ENCODE measurements around the gene PADI6. TPM values are rescaled to one million over a fixed set of nuclear protein-coding genes. Genes with fewer than 3 reads are reported as not detected.

The PADI6 gene
- total RNA-seq, 1 donor from 2014 or later = not detected

DNA sequence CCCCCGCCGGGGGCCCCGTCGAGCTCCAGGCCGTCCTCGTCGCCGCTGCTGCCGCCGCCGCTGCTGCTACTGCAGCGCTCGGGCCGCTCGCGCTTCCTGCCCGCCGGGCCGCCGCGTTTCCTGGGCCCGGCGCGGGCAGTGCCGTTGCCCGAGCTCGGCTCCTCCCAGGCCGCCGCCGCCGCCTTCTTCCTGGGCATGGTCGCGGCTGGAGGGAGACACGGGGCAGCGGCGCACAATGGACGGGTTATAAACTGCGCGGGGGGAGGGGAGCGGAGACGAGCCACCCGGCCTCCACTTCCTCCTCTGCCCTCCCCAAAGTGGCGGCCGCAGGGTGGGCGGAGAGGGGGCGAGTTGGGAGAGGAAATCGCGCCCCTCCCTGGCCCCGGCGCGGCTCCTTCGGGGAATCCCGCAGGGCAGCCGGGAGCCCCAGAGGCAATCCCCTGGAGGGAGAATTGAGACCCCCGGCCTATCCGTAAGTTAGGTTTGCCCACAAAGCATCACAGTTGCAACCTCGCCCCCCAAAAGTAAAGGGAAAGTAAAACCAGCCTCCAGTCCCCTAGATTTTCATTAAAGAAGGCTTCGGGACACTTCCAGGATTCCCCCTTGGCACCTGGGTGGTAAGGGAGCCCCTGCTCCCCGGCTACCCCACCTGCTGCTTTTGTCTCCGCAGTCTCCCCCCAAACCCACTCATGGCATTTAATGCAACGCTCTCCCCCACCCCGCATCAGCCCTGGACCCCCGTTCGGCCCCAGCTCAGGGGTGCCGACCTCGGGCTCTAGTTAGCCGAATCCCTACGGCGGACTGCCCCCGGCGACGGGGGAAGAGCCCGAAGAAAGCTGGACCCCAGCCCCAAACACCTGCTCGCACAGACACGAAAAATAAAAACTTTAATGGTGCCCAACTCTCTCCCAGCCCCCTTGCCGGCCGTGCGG, 66.6 kb downstream of the PADI6 start:
- H3K4me3 ChIP-seq = peak overlapping the region; percentile 100
- H3K27me3 ChIP-seq = peaks cover 30% of the 10 kb centered on the region
- Mint-ChIP-seq H3K4me1 (peaks cover 50% of the 10 kb centered on the region), H3K4me3 (peak overlapping the region; percentile 96), H3K36me3 (peaks cover 9% of the 10 kb centered on the region), H3K27me3 (ENCODE audit: insufficient read depth, low read depth) (peaks cover 22% of the 10 kb centered on the region), H3K27ac (peak overlapping the region; percentile 92), H3K9me3 (no peaks in the 10 kb centered on the region)
- H3K27ac ChIP-seq = peak overlapping the region; percentile 93
- H3K4me1 ChIP-seq = peaks cover 35% of the 10 kb centered on the region
- peak overlapping the region; percentile 93 for H3K4me2 ChIP-seq
- peaks cover 44% of the 10 kb centered on the region for H3F3A ChIP-seq (ENCODE audit: low read depth)
- TF ChIP-seq, protein P1, sequence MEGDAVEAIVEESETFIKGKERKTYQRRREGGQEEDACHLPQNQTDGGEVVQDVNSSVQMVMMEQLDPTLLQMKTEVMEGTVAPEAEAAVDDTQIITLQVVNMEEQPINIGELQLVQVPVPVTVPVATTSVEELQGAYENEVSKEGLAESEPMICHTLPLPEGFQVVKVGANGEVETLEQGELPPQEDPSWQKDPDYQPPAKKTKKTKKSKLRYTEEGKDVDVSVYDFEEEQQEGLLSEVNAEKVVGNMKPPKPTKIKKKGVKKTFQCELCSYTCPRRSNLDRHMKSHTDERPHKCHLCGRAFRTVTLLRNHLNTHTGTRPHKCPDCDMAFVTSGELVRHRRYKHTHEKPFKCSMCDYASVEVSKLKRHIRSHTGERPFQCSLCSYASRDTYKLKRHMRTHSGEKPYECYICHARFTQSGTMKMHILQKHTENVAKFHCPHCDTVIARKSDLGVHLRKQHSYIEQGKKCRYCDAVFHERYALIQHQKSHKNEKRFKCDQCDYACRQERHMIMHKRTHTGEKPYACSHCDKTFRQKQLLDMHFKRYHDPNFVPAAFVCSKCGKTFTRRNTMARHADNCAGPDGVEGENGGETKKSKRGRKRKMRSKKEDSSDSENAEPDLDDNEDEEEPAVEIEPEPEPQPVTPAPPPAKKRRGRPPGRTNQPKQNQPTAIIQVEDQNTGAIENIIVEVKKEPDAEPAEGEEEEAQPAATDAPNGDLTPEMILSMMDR (IDR thresholded peaks at IDR 0.05) = no peak
- TF ChIP-seq EZH2phosphoT487 (IDR thresholded peaks at IDR 0.05) = no peak
- no peak for TF ChIP-seq EZH2 (IDR thresholded peaks at IDR 0.05)
- no peaks in the 10 kb centered on the region for H3K9me3 ChIP-seq (ENCODE audit: low read depth)
- no peak overlapping the region for H2AFZ ChIP-seq (replicated peaks)
- H4K20me1 ChIP-seq (ENCODE audit: low read depth) = peaks cover 37% of the 10 kb centered on the region
- H3K79me2 ChIP-seq (ENCODE audit: low read depth) = peaks cover 55% of the 10 kb centered on the region
- peak; percentile 80 for DNase-seq (ENCODE audit: low spot score)
- H3K36me3 ChIP-seq = no peaks in the 10 kb centered on the region
- H3K9ac ChIP-seq = peak overlapping the region; percentile 81

DNA sequence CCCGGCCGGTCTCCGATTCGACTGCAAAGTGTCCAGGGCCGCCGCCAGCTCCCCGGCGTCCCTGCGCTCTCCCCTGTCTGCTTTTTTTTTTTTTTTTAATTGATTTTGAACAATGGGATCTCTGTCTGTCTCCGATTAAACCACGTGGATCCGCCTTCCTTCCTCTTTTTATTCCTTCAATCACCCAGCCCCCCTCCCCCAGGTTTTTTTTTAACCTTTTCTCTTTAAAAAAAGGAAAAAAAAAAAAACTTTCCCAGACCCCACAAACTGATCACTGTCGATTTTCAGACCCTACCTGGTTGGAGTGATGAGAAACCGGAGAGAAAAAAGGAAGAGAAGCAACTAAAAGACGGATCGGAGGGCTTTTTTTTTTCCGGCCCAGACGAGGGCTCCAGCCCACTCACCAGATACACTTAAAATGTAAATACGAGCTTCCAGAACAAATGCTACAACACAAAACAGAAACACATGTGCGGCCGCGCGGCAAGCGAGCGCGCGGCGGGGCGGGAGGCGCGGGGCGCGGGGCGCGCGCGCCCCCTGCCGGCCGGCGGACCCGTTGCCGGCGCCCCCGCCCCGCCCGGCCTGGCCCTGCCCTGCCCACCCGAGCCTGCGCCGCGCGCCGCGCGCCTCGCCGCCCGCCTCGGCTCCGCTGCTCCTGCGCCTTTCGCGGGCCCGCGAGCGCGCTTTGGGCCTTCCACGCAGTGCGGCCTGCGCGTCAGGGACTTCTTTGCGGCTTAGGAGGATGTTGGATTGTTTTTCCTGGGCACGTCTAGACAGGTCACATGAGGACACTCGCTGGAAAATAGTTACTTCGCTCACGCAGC, 67.5 kb downstream of the PADI6 start, which contains the start of gene RCC2:
TSS of gene RCC2 (minus strand) at position 428 of the 824 bp plus-strand sequence. CDS start 1,163 bp downstream, outside the sequence.
- peak within 1 kb of the TSS; percentile 93 for H3K27ac ChIP-seq

More for the DNA sequence above, 67.5 kb downstream of the PADI6 start, which contains the start of gene RCC2:
- H3K27me3 Mint-ChIP-seq (ENCODE audit: insufficient read depth, low read depth) = peaks cover 22% of the 10 kb centered on the region
- no peaks in the 10 kb centered on the region for H3K9me3 ChIP-seq (ENCODE audit: low read depth)
- H2AFZ ChIP-seq (replicated peaks) = peak within 1 kb of the TSS; percentile 91
- no peaks in the 10 kb centered on the region for H3K9me3 Mint-ChIP-seq
- H3F3A ChIP-seq (ENCODE audit: low read depth) = peaks cover 37% of the 10 kb centered on the region
- peak within 1 kb of the TSS; percentile 99 for H3K4me2 ChIP-seq
- peak within 1 kb of the TSS; percentile 96 for H3K4me3 Mint-ChIP-seq
- peaks cover 30% of the 10 kb centered on the region for H3K27me3 ChIP-seq
- peak within 1 kb of the TSS; percentile 100 for H3K4me3 ChIP-seq
- peak; percentile 87 for DNase-seq (ENCODE audit: low spot score)
- peak within 1 kb of the TSS; percentile 92 for H3K27ac Mint-ChIP-seq
- peaks cover 2% of the 10 kb centered on the region for H3K36me3 Mint-ChIP-seq
- TF ChIP-seq, protein P1 (IDR thresholded peaks at IDR 0.05) = peak; percentile 4
- no peak for TF ChIP-seq EZH2 (IDR thresholded peaks at IDR 0.05)
- no peak for TF ChIP-seq EZH2phosphoT487 (IDR thresholded peaks at IDR 0.05)
- peak within 1 kb of the TSS; percentile 81 for H3K9ac ChIP-seq
- H3K4me1 ChIP-seq = peaks cover 35% of the 10 kb centered on the region
- peaks cover 28% of the 10 kb centered on the region for H4K20me1 ChIP-seq (ENCODE audit: low read depth)
- no peaks in the 10 kb centered on the region for H3K36me3 ChIP-seq
- H3K79me2 ChIP-seq (ENCODE audit: low read depth) = peaks cover 46% of the 10 kb centered on the region
- H3K4me1 Mint-ChIP-seq = peaks cover 41% of the 10 kb centered on the region
